ENCODE data around the gene TP53I11.

Gene TP53I11

GRCh38 chr11:44901786-44902185, 48.9 kb downstream of the TP53I11 start:
- Histone ChIP-seq H3K36me3 (ENCODE audit: low read depth) (no peaks in the 10 kb centered on the region), H3K4me3 (ENCODE audit: severe bottlenecking) (no peak overlapping the region), H3K4me1 (ENCODE audit: insufficient read depth, poor library complexity, severe bottlenecking) (no peaks in the 10 kb centered on the region), H3K27ac (ENCODE audit: poor library complexity, severe bottlenecking) (no peak overlapping the region), H3K9me3 (ENCODE audit: severe bottlenecking) (no peaks in the 10 kb centered on the region), H3K27me3 (ENCODE audit: insufficient read depth, poor library complexity, severe bottlenecking) (no peaks in the 10 kb centered on the region)
- DNase-seq (ENCODE audit: low spot score): no peak
- TF ChIP-seq CTCF (IDR thresholded peaks at IDR 0.05; ENCODE audit: poor library complexity, severe bottlenecking): no peak
- no peak for ATAC-seq (ENCODE audit: low read depth)

GRCh38 chr11:44901120-44901633, 49.5 kb downstream of the TP53I11 start:
- Histone ChIP-seq H3K9me3 (ENCODE audit: severe bottlenecking) (no peaks in the 10 kb centered on the region), H3K4me1 (ENCODE audit: insufficient read depth, poor library complexity, severe bottlenecking) (no peaks in the 10 kb centered on the region), H3K27ac (ENCODE audit: poor library complexity, severe bottlenecking) (no peak overlapping the region), H3K36me3 (ENCODE audit: low read depth) (no peaks in the 10 kb centered on the region), H3K27me3 (ENCODE audit: insufficient read depth, poor library complexity, severe bottlenecking) (no peaks in the 10 kb centered on the region), H3K4me3 (ENCODE audit: severe bottlenecking) (no peak overlapping the region)
- no peak for TF ChIP-seq CTCF (IDR thresholded peaks at IDR 0.05; ENCODE audit: poor library complexity, severe bottlenecking)
- no peak for ATAC-seq (ENCODE audit: low read depth)
- no peak for DNase-seq (ENCODE audit: low spot score)

- ATAC-seq (ENCODE audit: low read depth) (peak; percentile 62; the same call in 2 of the 3 replicates), DNase-seq (ENCODE audit: low spot score) (no peak)
- H3K4me1 ChIP-seq (ENCODE audit: insufficient read depth, poor library complexity, severe bottlenecking): no peaks in the 10 kb centered on the region
- no peak overlapping the region for H3K27ac ChIP-seq (ENCODE audit: poor library complexity, severe bottlenecking)
- no peak overlapping the region for H3K4me3 ChIP-seq (ENCODE audit: severe bottlenecking)
- H3K27me3 ChIP-seq (ENCODE audit: insufficient read depth, poor library complexity, severe bottlenecking): no peaks in the 10 kb centered on the region
- no peaks in the 10 kb centered on the region for H3K9me3 ChIP-seq (ENCODE audit: severe bottlenecking)
- no peak for TF ChIP-seq CTCF (IDR thresholded peaks at IDR 0.05; ENCODE audit: poor library complexity, severe bottlenecking)
- no peaks in the 10 kb centered on the region for H3K36me3 ChIP-seq (ENCODE audit: low read depth)
These were observed 50.7 kb downstream of the TP53I11 start for GRCh38 chr11:44899959-44900358.

GRCh38 chr11:44893846-44894617, 56.7 kb downstream of the TP53I11 start:
- Histone ChIP-seq H3K9me3 (ENCODE audit: severe bottlenecking) (no peaks in the 10 kb centered on the region), H3K27me3 (ENCODE audit: insufficient read depth, poor library complexity, severe bottlenecking) (no peaks in the 10 kb centered on the region), H3K27ac (ENCODE audit: poor library complexity, severe bottlenecking) (no peak overlapping the region), H3K4me3 (ENCODE audit: severe bottlenecking) (no peak overlapping the region), H3K36me3 (ENCODE audit: low read depth) (no peaks in the 10 kb centered on the region), H3K4me1 (ENCODE audit: insufficient read depth, poor library complexity, severe bottlenecking) (no peaks in the 10 kb centered on the region)
- TF ChIP-seq CTCF (IDR thresholded peaks at IDR 0.05; ENCODE audit: poor library complexity, severe bottlenecking): peak; percentile 70
- DNase-seq (ENCODE audit: low spot score) (no peak), ATAC-seq (ENCODE audit: low read depth) (peak; percentile 72)

- no peaks in the 10 kb centered on the region for H3K27me3 ChIP-seq (ENCODE audit: insufficient read depth, poor library complexity, severe bottlenecking)
- ATAC-seq (ENCODE audit: low read depth) (no peak), DNase-seq (ENCODE audit: low spot score) (no peak)
- no peaks in the 10 kb centered on the region for H3K9me3 ChIP-seq (ENCODE audit: severe bottlenecking)
- H3K27ac ChIP-seq (ENCODE audit: poor library complexity, severe bottlenecking): no peak overlapping the region
- no peaks in the 10 kb centered on the region for H3K36me3 ChIP-seq (ENCODE audit: low read depth)
- no peak overlapping the region for H3K4me3 ChIP-seq (ENCODE audit: severe bottlenecking)
- no peaks in the 10 kb centered on the region for H3K4me1 ChIP-seq (ENCODE audit: insufficient read depth, poor library complexity, severe bottlenecking)
- TF ChIP-seq CTCF (IDR thresholded peaks at IDR 0.05; ENCODE audit: poor library complexity, severe bottlenecking): no peak
These were observed 57.3 kb downstream of the TP53I11 start for GRCh38 chr11:44893308-44893822.

Measured in RWPE2 (cell line).